Upper lobe of left lung (tissue), 4 donors: Measurements from ENCODE around the gene C10orf143.

Source experiments
- EP300 ChIP-seq, 4 donors: sonication (generic); formaldehyde crosslinking; IDR thresholded peaks; one replicate each; pipeline ENCODE4 v1.5.1; 2017; ENCODE audit warnings: antibody characterized with exemption in 4 of 4, control low read depth in 2 of 4
- POLR2A ChIP-seq, 4 donors: fragments of 450-650 bp; IDR thresholded peaks; one replicate each; pipeline ENCODE4 v1.5.1; 2016 to 2017; ENCODE audit warnings: antibody characterized with exemption in 4 of 4, mild to moderate bottlenecking in 2 of 4
- TF ChIP-seq, protein P1 (sequence below), 6 experiments: fragments of 450-650 bp in 4 of 6; fragments of 200-600 bp in 2 of 6; sonication (generic) in 2 of 6; IDR thresholded peaks; one replicate each; pipeline ENCODE4 v1.5.1; 2016 to 2019; ENCODE audit warnings: antibody characterized with exemption in 6 of 6

DNA sequence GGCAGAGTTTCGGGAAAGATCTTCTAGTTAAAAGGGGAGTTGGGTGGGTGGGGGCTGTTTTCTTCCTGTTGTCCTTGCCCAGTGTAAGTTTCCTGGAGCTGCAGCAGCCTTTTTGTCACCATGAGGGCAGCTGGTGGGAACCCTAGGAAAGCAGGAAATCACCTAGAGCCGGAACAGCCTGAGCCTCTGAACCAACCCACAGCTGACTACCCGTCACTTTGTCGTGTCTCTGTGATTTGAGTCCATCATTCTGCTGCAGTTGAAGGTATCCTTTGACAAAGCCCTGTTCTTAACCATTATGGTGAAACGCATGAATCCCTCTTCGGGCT lies 1.2 kb upstream of the C10orf143 start:
- TF ChIP-seq, protein P1, sequence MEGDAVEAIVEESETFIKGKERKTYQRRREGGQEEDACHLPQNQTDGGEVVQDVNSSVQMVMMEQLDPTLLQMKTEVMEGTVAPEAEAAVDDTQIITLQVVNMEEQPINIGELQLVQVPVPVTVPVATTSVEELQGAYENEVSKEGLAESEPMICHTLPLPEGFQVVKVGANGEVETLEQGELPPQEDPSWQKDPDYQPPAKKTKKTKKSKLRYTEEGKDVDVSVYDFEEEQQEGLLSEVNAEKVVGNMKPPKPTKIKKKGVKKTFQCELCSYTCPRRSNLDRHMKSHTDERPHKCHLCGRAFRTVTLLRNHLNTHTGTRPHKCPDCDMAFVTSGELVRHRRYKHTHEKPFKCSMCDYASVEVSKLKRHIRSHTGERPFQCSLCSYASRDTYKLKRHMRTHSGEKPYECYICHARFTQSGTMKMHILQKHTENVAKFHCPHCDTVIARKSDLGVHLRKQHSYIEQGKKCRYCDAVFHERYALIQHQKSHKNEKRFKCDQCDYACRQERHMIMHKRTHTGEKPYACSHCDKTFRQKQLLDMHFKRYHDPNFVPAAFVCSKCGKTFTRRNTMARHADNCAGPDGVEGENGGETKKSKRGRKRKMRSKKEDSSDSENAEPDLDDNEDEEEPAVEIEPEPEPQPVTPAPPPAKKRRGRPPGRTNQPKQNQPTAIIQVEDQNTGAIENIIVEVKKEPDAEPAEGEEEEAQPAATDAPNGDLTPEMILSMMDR (IDR thresholded peaks at IDR 0.05): no peak
- TF ChIP-seq EP300 (IDR thresholded peaks at IDR 0.05) (no peak), POLR2A (IDR thresholded peaks at IDR 0.05) (no peak)
